WTC11 (cell line): ENCODE data around the gene FOXRED2. TPM values are rescaled to one million over a fixed set of nuclear protein-coding genes. Genes with fewer than 3 reads are reported as not detected.

Source experiments
- ATAC-seq: fragments of 200-7000 bp; cut with Tn5 transposase; 2 replicates; pipeline ENCODE4 v1.10.0; 2021; ENCODE audit warnings: mild to moderate bottlenecking, moderate library complexity
- CTCF ChIA-PET: fragments of 300-600 bp; sonication (Branson Sonifier 250); formaldehyde crosslinking; loops from one replicate; lab custom pipeline; 2021; ENCODE audit warnings: antibody characterized with exemption; lab: Charles Lee
- POLR2A ChIA-PET: fragments of 350-600 bp; sonication (Branson Sonifier 250); formaldehyde crosslinking; loops from one replicate; lab custom pipeline; 2021; ENCODE audit warnings: antibody characterized with exemption; lab: Charles Lee
- DNase-seq: peaks from one replicate; pipeline ENCODE4 v3.0.0; 2021; ENCODE audit warnings: low spot score
- H3K27ac Mint-ChIP-seq: 2 replicates; pipeline ENCODE4 v1.8.0; 2021; ENCODE audit warnings: mixed read lengths
- H3K27me3 Mint-ChIP-seq: 2 replicates; pipeline ENCODE4 v1.8.0; 2021; ENCODE audit warnings: low read depth, mild to moderate bottlenecking, moderate library complexity, mixed read lengths
- H3K36me3 Mint-ChIP-seq: 2 replicates; pipeline ENCODE4 v1.8.0; 2021; ENCODE audit warnings: mixed read lengths
- H3K4me1 Mint-ChIP-seq: 2 replicates; pipeline ENCODE4 v1.8.0; 2022; ENCODE audit warnings: mixed read lengths
- H3K4me3 Mint-ChIP-seq: 2 replicates; pipeline ENCODE4 v1.8.0; 2021; ENCODE audit warnings: mild to moderate bottlenecking, moderate library complexity, mixed read lengths
- H3K9me3 Mint-ChIP-seq: 2 replicates; pipeline ENCODE4 v1.8.0; 2021; ENCODE audit warnings: mixed read lengths
- ATF2 ChIP-seq: sonication (generic); formaldehyde crosslinking; IDR thresholded peaks from 2 replicates; pipeline ENCODE4 v1.8.1; 2022; ENCODE audit warnings: low read depth, missing genetic modification reagents, borderline replicate concordance
- ATF6 ChIP-seq: sonication (generic); formaldehyde crosslinking; IDR thresholded peaks from 2 replicates; pipeline ENCODE4 v1.8.1; 2023; ENCODE audit warnings: mild to moderate bottlenecking, missing genetic modification reagents
- CTCF ChIP-seq: fragments of 200-600 bp; IDR thresholded peaks from 2 replicates; pipeline ENCODE4 v1.8.0; 2022; ENCODE audit warnings: antibody characterized with exemption
- ELF4 ChIP-seq: sonication (generic); formaldehyde crosslinking; IDR thresholded peaks from 2 replicates; pipeline ENCODE4 v1.8.1; 2022; ENCODE audit warnings: low read depth, mild to moderate bottlenecking, moderate library complexity, missing genetic modification reagents
- KAT7 ChIP-seq: sonication (generic); formaldehyde crosslinking; IDR thresholded peaks from 2 replicates; pipeline ENCODE4 v1.8.1; 2023; ENCODE audit warnings: missing genetic modification reagents, mild to moderate bottlenecking, borderline replicate concordance
- NR2C2 ChIP-seq: sonication (generic); formaldehyde crosslinking; IDR thresholded peaks from 2 replicates; pipeline ENCODE4 v1.8.0; 2022; ENCODE audit warnings: mild to moderate bottlenecking, missing genetic modification reagents
- RORB ChIP-seq: fragments of 250-450 bp; sonication (Bioruptor Pico); IDR thresholded peaks from 2 replicates; pipeline ENCODE4 v1.9.0; 2021; ENCODE audit warnings: mild to moderate bottlenecking
- ZBTB21 ChIP-seq: sonication (generic); formaldehyde crosslinking; IDR thresholded peaks from 2 replicates; pipeline ENCODE4 v1.8.1; 2023; ENCODE audit warnings: mild to moderate bottlenecking, missing genetic modification reagents, borderline replicate concordance
- ZNF396 ChIP-seq: fragments of 250-450 bp; sonication (Bioruptor Pico); IDR thresholded peaks from 2 replicates; pipeline ENCODE4 v1.8.0; 2021; ENCODE audit warnings: mild to moderate bottlenecking, moderate library complexity, borderline replicate concordance
- total RNA-seq: library from RNA; stranded (reverse); gene quantifications from 3 replicates; pipeline ENCODE4 v1.2.3, GENCODE V29; 2021
- TF ChIP-seq, protein P1 (sequence below): fragments of 250-450 bp; sonication (Bioruptor Pico); conservative IDR thresholded peaks from 2 replicates; pipeline ENCODE4 v1.9.0; 2021; ENCODE audit warnings: mild to moderate bottlenecking
- TF ChIP-seq, protein P2 (sequence below): fragments of 250-450 bp; sonication (Bioruptor Pico); IDR thresholded peaks from 2 replicates; pipeline ENCODE4 v1.8.0; 2021; ENCODE audit warnings: mild to moderate bottlenecking

The FOXRED2 gene
- total RNA-seq, 1 experiment from 2014 or later: 20.1 TPM

DNA sequence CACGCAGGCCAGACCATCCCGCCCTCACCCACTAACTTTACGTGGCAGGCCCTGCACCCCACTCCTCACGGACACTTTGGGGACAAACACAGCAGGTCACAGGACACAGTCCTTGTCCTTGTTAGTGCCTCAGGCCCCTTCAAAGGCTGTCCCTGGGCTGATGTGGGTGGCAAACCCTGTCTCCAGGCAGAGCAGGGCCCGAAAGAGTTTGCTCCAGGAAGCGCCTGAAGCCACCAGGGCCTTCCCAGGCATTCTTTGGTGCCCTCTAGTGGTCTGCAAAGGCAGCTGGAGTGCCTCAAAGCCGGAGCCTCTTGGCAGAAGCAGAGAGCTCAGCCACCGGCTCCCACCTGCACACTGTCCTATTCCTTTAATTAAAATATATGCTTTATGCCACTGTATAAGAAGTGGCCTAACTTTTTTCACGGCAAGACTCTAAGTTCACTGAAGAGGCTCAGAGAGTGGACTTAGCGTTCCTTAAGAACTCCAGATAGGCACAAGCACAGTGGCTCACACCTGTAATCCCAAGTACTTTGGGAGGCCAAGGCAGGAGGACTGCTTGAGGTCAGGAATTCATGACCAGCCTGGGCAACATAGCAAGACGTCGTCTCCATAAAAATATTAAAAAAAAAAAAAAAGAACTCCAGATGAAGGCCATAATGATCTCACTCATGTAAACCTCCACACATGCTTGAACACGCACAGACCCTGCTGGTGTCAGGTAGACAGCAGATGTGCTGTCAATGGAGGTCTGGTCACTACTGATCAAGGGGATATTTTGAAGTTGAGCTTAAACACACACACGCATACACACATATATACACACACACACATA is 36.5 kb downstream of the FOXRED2 start:
- DNase-seq (peak; percentile 86), ATAC-seq (peak; percentile 95)
- H3K9me3 Mint-ChIP-seq: no peaks in the 10 kb centered on the region
- CTCF ChIA-PET: interaction anchor here (0.6 to 3.7 kb wide), 61 partner anchors 8 to 297 kb away, joined by 3 to 62 read pairs (median 5); partner anchors contain the start of genes MYH9 and TXN2
- POLR2A ChIA-PET: interaction anchor here (0.7 to 1.1 kb wide), 5 partner anchors 15 to 149 kb away, joined by 3 to 7 read pairs (median 4); no protein-coding TSS in a partner anchor
- H3K4me3 Mint-ChIP-seq: no peak overlapping the region
- peak; percentile 93 for TF ChIP-seq CTCF
- TF ChIP-seq, protein P1, sequence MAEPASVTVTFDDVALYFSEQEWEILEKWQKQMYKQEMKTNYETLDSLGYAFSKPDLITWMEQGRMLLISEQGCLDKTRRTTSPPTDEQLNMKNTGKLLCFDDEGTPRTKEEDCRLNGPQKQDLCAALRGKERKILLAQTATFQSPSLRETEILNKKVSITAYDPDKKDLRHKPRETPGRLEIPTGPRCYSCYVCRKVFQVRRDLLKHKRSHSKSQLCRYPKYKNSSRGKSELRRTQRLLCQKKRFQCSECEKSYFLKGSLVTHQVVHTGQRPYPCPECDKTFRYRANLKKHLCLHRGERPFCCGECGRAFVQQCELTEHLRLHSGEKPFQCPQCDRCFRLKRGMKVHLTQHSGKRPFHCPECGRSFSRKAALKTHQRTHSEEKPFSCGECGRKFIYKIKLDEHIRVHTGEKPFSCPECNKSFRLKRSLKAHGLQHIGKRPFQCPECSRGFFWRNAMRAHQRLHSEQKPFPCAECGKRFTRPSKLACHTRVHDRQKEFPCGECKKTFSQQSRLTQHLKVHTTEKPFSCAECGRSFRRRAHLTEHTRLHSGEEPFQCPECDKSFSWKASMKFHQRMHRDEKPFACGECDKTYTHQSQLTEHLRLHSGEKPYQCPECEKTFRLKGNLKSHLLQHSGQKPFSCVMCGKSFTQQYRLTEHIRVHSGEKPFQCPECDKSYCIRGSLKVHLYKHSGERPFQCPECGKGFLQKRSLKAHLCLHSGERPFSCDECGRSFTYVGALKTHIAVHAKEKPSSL: no peak
- TF ChIP-seq ATF6 (CRISPR knock-in tag): no peak
- H3K27ac Mint-ChIP-seq: peak overlapping the region; percentile 87
- H3K4me1 Mint-ChIP-seq: 0 out of 2 replicates have a peak, but pooled peaks cover 3% of the 10 kb centered on the region
- H3K36me3 Mint-ChIP-seq: peaks cover 11% of the 10 kb centered on the region
- H3K27me3 Mint-ChIP-seq: no peaks in the 10 kb centered on the region

GRCh38 chr22:36469094-36469710 is 37.6 kb downstream of the FOXRED2 start:
- Mint-ChIP-seq H3K4me3 (no peak overlapping the region), H3K27me3 (no peaks in the 10 kb centered on the region), H3K9me3 (no peaks in the 10 kb centered on the region), H3K4me1 (0 out of 2 replicates have a peak, but pooled peaks cover 3% of the 10 kb centered on the region), H3K36me3 (peaks cover 7% of the 10 kb centered on the region), H3K27ac (no peak overlapping the region)
- POLR2A ChIA-PET: interaction anchor here (1.1 kb wide), 1 partner anchor 14 kb away, joined by 3 read pairs; no protein-coding TSS in a partner anchor
- TF ChIP-seq ATF2 (CRISPR knock-in tag): no peak
- TF ChIP-seq NR2C2 (CRISPR knock-in tag): no peak
- TF ChIP-seq RORB (CRISPR knock-in tag): no peak
- TF ChIP-seq KAT7 (CRISPR knock-in tag): no peak
- TF ChIP-seq ZBTB21 (CRISPR knock-in tag): no peak
- no peak for TF ChIP-seq ELF4
- no peak for ATAC-seq
- DNase-seq: no peak
- CTCF ChIA-PET: interaction anchor here (0.9 to 3.7 kb wide), 6 partner anchors 18 to 167 kb away, joined by 4 to 62 read pairs (median 6); partner anchors contain the start of gene MYH9

- ChIA-PET CTCF (no interaction called here), POLR2A (no interaction called here)
- no peak overlapping the region for H3K4me3 Mint-ChIP-seq
- H3K9me3 Mint-ChIP-seq: no peaks in the 10 kb centered on the region
- ATAC-seq (no peak), DNase-seq (no peak)
- H3K36me3 Mint-ChIP-seq: peaks cover 6% of the 10 kb centered on the region; the same call in 1 of the 2 replicates
- no peak overlapping the region; the same call in 1 of the 2 replicates for H3K27ac Mint-ChIP-seq
- no peak for TF ChIP-seq ZNF396 (CRISPR knock-in tag)
- TF ChIP-seq, protein P2, sequence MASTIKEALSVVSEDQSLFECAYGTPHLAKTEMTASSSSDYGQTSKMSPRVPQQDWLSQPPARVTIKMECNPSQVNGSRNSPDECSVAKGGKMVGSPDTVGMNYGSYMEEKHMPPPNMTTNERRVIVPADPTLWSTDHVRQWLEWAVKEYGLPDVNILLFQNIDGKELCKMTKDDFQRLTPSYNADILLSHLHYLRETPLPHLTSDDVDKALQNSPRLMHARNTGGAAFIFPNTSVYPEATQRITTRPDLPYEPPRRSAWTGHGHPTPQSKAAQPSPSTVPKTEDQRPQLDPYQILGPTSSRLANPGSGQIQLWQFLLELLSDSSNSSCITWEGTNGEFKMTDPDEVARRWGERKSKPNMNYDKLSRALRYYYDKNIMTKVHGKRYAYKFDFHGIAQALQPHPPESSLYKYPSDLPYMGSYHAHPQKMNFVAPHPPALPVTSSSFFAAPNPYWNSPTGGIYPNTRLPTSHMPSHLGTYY (CRISPR knock-in tag): no peak
- H3K27me3 Mint-ChIP-seq: no peaks in the 10 kb centered on the region
- H3K4me1 Mint-ChIP-seq: 0 out of 2 replicates have a peak, but pooled peaks cover 3% of the 10 kb centered on the region
Measured at GRCh38 chr22:36467946-36468345, 38.9 kb downstream of the FOXRED2 start.
